T-helper 17 cell (primary cell): Measurements from ENCODE around the gene RSPH9. TPM values are rescaled to one million over a fixed set of nuclear protein-coding genes. Genes with fewer than 3 reads are reported as not detected.
"Not testable (repeated sequence)": the region's sequence is repeated elsewhere in the genome, so short reads cannot be mapped to it uniquely, and the experiment has no call there.

ENCODE experiments used
- ATAC-seq: fragments of 150-1000 bp; cut with Tn5 transposase; 2 replicates; pipeline ENCODE4 v1.10.0; 2021; ENCODE audit warnings: mild to moderate bottlenecking, moderate library complexity
- DNase-seq, 3 donors: peaks; one replicate each; pipeline versions ENCODE4 v3.0.0 to v3.0.0-alpha.2; 2020 to 2021
- H3K9me3 ChIP-seq: one replicate; pipeline ENCODE4 v1.7.0; 2013; ENCODE audit warnings: low read length, mild to moderate bottlenecking; ENCODE audit not compliant: control insufficient read depth, poor library complexity, severe bottlenecking
- H3K27ac Mint-ChIP-seq: one replicate; pipeline ENCODE4 v1.8.0; 2022; ENCODE audit warnings: mild to moderate bottlenecking, moderate library complexity, mixed read lengths
- H3K27me3 Mint-ChIP-seq: one replicate; pipeline ENCODE4 v1.8.0; 2022; ENCODE audit warnings: mixed read lengths
- H3K36me3 Mint-ChIP-seq: one replicate; pipeline ENCODE4 v1.8.0; 2022; ENCODE audit warnings: low read depth, mixed read lengths
- H3K4me1 Mint-ChIP-seq: one replicate; pipeline ENCODE4 v1.8.0; 2022; ENCODE audit warnings: mild to moderate bottlenecking, mixed read lengths
- H3K4me3 Mint-ChIP-seq: one replicate; pipeline ENCODE4 v1.8.0; 2022; ENCODE audit warnings: mild to moderate bottlenecking, moderate library complexity, mixed read lengths
- total RNA-seq, 4 donors: library from RNA in 2 of 4; stranded (reverse) in 2 of 4; gene quantifications; one replicate each; pipeline ENCODE4 v1.2.3 and lab custom pipeline; 2022 to 2026

RSPH9 gene
- total RNA-seq, 2 donors from 2014 or later, result 0.29 TPM; not detected in 1

GRCh38 chr6:43622541-43622940 is 22.3 kb upstream of the RSPH9 start:
- no peaks in the 10 kb centered on the region for H3K9me3 ChIP-seq

DNA sequence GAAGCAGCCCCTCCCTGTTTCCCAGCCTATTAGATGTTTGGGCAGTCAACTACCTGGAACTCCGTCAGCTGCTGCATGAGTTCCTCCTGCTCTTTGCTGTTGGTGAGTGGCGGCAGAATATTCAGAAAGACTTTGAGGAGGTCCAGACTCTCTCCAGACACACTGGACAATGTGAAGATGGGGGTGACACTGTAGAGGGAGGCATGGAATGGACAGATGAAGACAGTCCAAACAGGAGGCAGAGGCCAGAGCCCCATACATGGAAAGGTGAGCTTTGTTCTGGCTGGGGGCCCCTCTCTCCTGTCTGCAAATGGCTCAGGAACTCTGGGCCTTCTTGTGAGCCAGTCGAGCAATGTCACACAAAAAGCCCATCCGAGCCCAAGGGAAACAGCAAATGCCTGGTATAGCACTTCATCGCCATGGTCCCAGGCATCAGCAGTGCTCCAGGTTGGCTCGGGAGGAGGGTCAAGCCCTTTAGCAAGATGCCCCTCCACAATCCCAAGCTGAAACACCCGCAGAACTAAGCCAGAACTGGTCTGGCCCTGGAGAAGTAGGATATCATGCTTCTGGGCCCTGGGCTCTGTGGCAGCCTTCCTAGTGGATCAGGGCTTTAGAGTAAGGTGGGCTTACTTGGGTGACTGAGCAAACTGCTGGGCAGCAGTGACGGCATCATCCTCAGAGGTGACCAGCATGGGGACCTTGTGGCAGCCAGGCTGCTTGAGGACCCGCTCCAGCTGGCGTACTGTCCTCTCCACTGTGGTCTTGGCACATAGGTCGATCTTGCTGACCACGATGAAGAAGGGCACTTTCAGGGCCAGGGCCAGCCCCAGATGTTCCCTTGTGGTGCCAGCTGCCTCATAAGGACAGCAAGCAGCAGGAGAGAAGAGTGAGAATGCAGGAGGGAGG is 20.7 kb upstream of the RSPH9 start:
- Mint-ChIP-seq H3K27ac (peak overlapping the region; percentile 92), H3K4me1 (peaks cover 26% of the 10 kb centered on the region), H3K36me3 (peaks cover 3% of the 10 kb centered on the region), H3K27me3 (no peaks in the 10 kb centered on the region), H3K4me3 (no peak overlapping the region)
- ATAC-seq (no peak), DNase-seq (no peak)
- H3K9me3 ChIP-seq, result no peaks in the 10 kb centered on the region

More at GRCh38 chr6:43622541-43622940, 22.3 kb upstream of the RSPH9 start:
- Mint-ChIP-seq H3K4me1 (peaks cover 20% of the 10 kb centered on the region), H3K36me3 (peaks cover 3% of the 10 kb centered on the region), H3K27ac (peak overlapping the region; percentile 71), H3K27me3 (no peaks in the 10 kb centered on the region), H3K4me3 (no peak overlapping the region)
- ATAC-seq (no peak), DNase-seq (no peak)

- ATAC-seq, result no peak
- peaks cover 29% of the 10 kb centered on the region for H3K4me1 Mint-ChIP-seq
- no peaks in the 10 kb centered on the region for H3K9me3 ChIP-seq
- peak overlapping the region; percentile 92 for H3K27ac Mint-ChIP-seq
- H3K27me3 Mint-ChIP-seq, result no peaks in the 10 kb centered on the region
- H3K36me3 Mint-ChIP-seq, result peaks cover 3% of the 10 kb centered on the region
- H3K4me3 Mint-ChIP-seq, result no peak overlapping the region
- no peak for DNase-seq
Measured at GRCh38 chr6:43624786-43625288, 20.0 kb upstream of the RSPH9 start.

DNA sequence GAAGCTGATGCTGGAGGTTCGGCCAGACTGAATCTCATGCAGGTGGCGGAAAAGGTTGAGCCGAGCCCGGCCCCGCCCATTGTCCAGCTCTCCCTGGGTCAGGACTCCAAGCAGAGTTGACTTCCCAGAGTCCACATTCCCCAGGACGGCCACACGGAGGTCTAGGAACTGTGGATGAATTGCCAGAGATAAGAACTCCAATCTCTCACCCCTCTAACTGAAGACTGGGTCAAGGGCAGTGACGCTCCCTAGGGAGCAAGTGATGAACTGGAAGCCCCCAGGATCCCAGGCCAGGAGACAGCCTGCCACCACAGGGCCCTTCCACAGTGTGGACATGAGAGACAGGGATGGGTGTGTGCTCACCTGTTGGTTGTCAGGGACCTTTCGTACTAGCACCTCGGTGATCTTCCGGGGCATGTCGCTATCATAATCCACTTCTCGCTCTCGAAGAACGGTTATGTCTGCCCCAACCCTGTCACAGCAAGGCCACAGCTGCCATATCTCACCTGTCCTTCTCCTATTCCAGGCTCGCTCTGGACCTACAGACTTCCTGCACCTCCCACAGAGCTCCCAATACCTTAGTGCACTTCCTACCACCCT is 19.3 kb upstream of the RSPH9 start:
- Mint-ChIP-seq H3K27ac (peak overlapping the region; percentile 92), H3K4me3 (no peak overlapping the region), H3K27me3 (no peaks in the 10 kb centered on the region), H3K36me3 (peaks cover 3% of the 10 kb centered on the region), H3K4me1 (peaks cover 32% of the 10 kb centered on the region)
- DNase-seq (no peak), ATAC-seq (no peak)
- no peaks in the 10 kb centered on the region for H3K9me3 ChIP-seq

GRCh38 chr6:43627008-43627825 is 17.6 kb upstream of the RSPH9 start:
- H3K4me3 Mint-ChIP-seq, result peak overlapping the region; percentile 75
- no peak for DNase-seq
- no peaks in the 10 kb centered on the region for H3K27me3 Mint-ChIP-seq
- H3K9me3 ChIP-seq, result no peaks in the 10 kb centered on the region
- H3K36me3 Mint-ChIP-seq, result peaks cover under 1% of the 10 kb centered on the region
- peaks cover 32% of the 10 kb centered on the region for H3K4me1 Mint-ChIP-seq
- ATAC-seq, result no peak
- peak overlapping the region; percentile 92 for H3K27ac Mint-ChIP-seq

- Mint-ChIP-seq H3K4me1 (peaks cover 32% of the 10 kb centered on the region), H3K4me3 (peak overlapping the region; percentile 98), H3K36me3 (no peaks in the 10 kb centered on the region), H3K27me3 (no peaks in the 10 kb centered on the region), H3K27ac (peak overlapping the region; percentile 92)
- H3K9me3 ChIP-seq, result no peaks in the 10 kb centered on the region
- DNase-seq, result peak in 2 of 3 donors; percentile 31 to 38
- peak; percentile 18 for ATAC-seq
Measured at GRCh38 chr6:43628393-43629103, 16.3 kb upstream of the RSPH9 start.

DNA sequence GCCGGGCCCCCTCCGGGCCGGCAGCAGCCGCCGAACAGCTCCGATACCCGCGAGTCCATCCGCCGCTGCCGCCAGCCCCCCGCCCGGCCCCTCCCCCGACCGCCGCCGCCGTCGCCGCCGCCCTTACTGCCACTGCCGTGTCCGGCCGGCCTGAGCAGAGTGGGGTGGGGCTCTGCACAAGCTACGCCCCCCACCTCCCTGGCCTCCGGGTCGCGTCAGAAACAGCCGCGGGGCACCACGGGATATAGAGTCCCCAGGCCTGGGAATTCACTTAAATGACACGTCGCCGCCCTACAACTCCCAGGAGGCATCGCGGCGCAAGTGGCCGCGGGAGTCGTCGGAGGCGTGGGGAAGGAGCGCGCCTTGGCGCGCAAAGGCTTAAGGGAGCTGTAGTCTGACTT is 15.7 kb upstream of the RSPH9 start, which contains the start of gene GTPBP2:
TSS of gene GTPBP2 (minus strand) at position 161 of the 401 bp plus-strand sequence. CDS start at position 59, 102 bp downstream.
- DNase-seq (peak; percentile 91 to 93 (median 91)), ATAC-seq (peak; percentile 89)
- H3K9me3 ChIP-seq, result no peaks in the 10 kb centered on the region
- H3K36me3 Mint-ChIP-seq, result no peaks in the 10 kb centered on the region
- H3K4me3 Mint-ChIP-seq, result peak within 1 kb of the TSS; percentile 98
- H3K4me1 Mint-ChIP-seq, result peaks cover 33% of the 10 kb centered on the region
- peak within 1 kb of the TSS; percentile 92 for H3K27ac Mint-ChIP-seq
- H3K27me3 Mint-ChIP-seq, result no peaks in the 10 kb centered on the region

GRCh38 chr6:43629505-43630300 is 15.1 kb upstream of the RSPH9 start:
- H3K27ac Mint-ChIP-seq, result peak overlapping the region; percentile 92
- DNase-seq (peak; percentile 78 to 86 (median 84)), ATAC-seq (peak; percentile 75)
- H3K4me3 Mint-ChIP-seq, result peak overlapping the region; percentile 98
- H3K9me3 ChIP-seq, result no peaks in the 10 kb centered on the region
- H3K36me3 Mint-ChIP-seq, result no peaks in the 10 kb centered on the region
- H3K4me1 Mint-ChIP-seq, result peaks cover 34% of the 10 kb centered on the region
- H3K27me3 Mint-ChIP-seq, result no peaks in the 10 kb centered on the region

DNA sequence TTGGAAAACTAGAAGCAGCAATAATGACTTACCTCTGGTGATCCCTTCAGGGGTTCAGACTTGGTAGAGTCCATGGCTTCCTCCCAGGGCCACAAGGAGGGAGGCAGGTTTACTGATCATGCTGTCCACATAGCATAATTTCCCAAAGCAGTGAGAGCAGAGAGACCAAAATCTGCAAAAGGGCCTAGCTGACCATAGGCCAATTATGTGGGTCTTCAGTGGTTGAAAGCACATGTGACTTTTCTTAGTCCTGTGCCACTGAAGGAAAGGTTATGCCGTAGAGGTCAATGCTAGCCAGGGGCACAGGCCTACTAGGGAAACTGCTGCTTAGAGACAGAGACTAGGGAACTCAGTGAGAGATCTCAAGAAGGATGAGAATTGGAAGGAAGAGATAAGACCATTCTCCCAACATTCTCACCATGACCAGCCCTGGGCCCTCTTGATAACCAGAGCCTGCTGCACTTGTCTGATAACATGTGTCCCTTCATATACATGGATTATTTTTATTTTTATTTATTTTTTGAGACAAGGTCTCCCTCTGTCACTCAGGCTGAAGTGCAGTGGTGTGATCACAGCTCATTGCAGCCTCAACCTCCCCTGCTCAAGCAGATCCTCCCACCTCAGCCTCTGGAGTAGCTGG is 13.7 kb upstream of the RSPH9 start:
- H3K9me3 ChIP-seq, result no peaks in the 10 kb centered on the region
- peak overlapping the region; percentile 92 for H3K27ac Mint-ChIP-seq
- no peaks in the 10 kb centered on the region for H3K27me3 Mint-ChIP-seq
- peak overlapping the region; percentile 36 for H3K4me3 Mint-ChIP-seq
- H3K36me3 Mint-ChIP-seq, result peaks cover 2% of the 10 kb centered on the region
- ATAC-seq, result no peak
- DNase-seq, result no peak
- H3K4me1 Mint-ChIP-seq, result peaks cover 44% of the 10 kb centered on the region

DNA sequence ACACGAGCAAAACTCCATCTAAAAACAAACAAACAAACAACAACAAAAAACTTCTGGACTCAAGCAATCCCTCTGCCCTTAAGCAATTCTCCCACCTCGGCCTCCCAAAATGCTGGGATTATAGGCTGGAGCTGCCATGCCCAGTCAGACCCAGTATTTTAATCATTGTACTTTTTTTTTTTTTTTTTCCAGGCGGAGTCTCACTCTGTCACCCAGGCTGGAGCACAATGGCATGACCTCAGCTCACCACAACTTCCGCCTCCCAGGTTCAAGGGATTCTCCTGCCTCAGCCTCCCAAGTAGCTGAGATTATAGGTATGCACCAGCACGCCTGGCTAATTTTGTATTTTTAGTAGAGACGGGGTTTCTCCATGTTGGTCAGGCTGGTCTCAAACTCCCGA is 11.8 kb upstream of the RSPH9 start:
- DNase-seq, H3K4me3 Mint-ChIP-seq, H3K9me3 ChIP-seq, H3K27me3 Mint-ChIP-seq, H3K36me3 Mint-ChIP-seq, ATAC-seq, H3K27ac Mint-ChIP-seq: not testable (repeated sequence)
- peaks cover 38% of the 10 kb centered on the region for H3K4me1 Mint-ChIP-seq

GRCh38 chr6:43634702-43635303 is 10.0 kb upstream of the RSPH9 start:
- H3K4me3 Mint-ChIP-seq, result peak overlapping the region; percentile 98
- peaks cover 36% of the 10 kb centered on the region for H3K4me1 Mint-ChIP-seq
- no peak for ATAC-seq

More at GRCh38 chr6:43634702-43635303, 10.0 kb upstream of the RSPH9 start:
- H3K9me3 ChIP-seq, result no peaks in the 10 kb centered on the region
- DNase-seq, result no peak
- H3K27ac Mint-ChIP-seq, result peak overlapping the region; percentile 93
- H3K36me3 Mint-ChIP-seq, result peaks cover 5% of the 10 kb centered on the region
- no peaks in the 10 kb centered on the region for H3K27me3 Mint-ChIP-seq
